Measurements from ENCODE around the gene NIN. TPM values are rescaled to one million over a fixed set of nuclear protein-coding genes. Genes with fewer than 3 reads are reported as not detected.
A peak's percentile ranks its signal among the peaks of the same experiment; 100 is the strongest.

NIN gene
- total RNA-seq, 2 donors from 2014 or later, result 62.2 to 71.6 TPM

DNA sequence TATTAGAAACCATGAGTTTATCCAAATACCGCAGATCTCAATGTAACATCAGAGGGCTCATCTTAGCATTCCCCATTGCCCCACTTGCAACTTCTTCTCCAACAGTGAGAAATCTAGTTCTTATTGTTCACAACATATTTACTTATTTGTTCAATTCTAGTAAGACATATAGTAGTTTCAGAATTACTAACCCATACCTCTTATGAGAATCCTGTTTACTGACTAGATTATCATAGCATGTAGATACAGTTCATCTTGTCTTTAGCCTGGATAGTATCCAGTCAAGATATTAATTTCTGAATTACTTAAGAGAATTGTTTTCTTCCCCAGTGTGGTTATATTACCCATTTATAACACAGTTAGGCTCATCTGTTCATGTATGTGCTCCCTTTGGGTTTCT, 80.6 kb downstream of the NIN start:
- H3K36me3 Mint-ChIP-seq (ENCODE audit: low read depth), result peaks cover 12% of the 10 kb centered on the region
- DNase-seq, result no peak
- H3K9me3 ChIP-seq (ENCODE audit: control insufficient read depth, low read length, poor library complexity, severe bottlenecking), result no peaks in the 10 kb centered on the region
- H3K4me1 Mint-ChIP-seq, result peaks cover 5% of the 10 kb centered on the region
- no peak overlapping the region for H3K27ac Mint-ChIP-seq
- no peak overlapping the region for H3K4me3 Mint-ChIP-seq
- no peaks in the 10 kb centered on the region for H3K27me3 Mint-ChIP-seq
- ATAC-seq, result no peak

DNA sequence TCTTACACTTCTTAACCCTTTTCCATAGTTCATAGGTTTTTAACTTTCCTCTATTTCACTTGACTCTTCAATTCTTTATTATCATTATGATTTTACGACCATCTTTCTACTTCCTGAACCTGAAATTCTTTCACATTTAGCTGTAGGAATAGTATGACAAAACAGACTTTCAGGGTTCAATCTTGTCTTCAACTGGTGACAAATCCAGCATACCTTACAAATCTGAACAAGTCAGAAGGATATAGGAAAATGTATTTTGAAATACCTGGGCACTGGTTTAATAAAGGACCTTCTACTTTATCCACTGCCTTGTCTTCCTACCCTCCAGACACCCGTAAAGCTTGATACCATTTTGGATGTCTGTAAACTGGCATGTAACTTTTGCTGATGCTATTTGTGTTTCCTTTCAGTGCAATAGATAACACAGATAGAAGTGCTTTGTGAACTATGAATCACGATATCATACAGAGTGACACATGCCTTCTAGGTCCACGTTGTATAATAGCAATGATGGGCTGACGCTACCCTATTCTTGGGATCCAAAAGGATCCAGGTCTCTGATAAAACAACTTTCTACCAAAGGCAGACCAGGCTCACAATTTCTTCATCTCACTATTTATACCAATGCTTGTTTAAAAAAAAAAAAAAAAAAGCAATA, 85.4 kb downstream of the NIN start:
- Mint-ChIP-seq H3K4me1 (peaks cover 5% of the 10 kb centered on the region), H3K27ac (no peak overlapping the region), H3K4me3 (no peak overlapping the region), H3K27me3 (no peaks in the 10 kb centered on the region), H3K36me3 (ENCODE audit: low read depth) (peaks cover 8% of the 10 kb centered on the region)
- no peaks in the 10 kb centered on the region for H3K9me3 ChIP-seq (ENCODE audit: control insufficient read depth, low read length, poor library complexity, severe bottlenecking)
- ATAC-seq, result no peak
- no peak for DNase-seq

DNA sequence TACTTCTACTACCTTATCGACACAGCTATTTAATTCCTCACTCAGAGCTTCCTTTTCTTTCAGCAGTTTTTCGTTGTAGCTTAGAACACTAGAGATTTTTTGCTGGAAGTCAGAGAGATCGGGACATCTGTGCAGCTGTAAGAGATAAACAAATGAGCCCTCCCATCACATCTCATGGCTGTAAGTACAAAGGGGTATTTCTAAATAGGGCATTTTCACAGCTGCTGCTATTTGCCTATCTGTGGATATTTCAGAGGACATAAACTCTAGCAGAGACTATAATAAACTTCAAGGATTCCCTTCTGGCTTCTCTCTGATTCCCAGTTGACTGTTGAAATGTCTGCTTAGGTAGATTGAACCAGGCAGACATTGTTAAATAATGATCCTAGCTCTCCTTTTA, 86.7 kb downstream of the NIN start:
- Mint-ChIP-seq H3K27me3 (no peaks in the 10 kb centered on the region), H3K4me3 (no peak overlapping the region), H3K36me3 (ENCODE audit: low read depth) (peaks cover 8% of the 10 kb centered on the region), H3K27ac (no peak overlapping the region), H3K4me1 (peaks cover 2% of the 10 kb centered on the region)
- ATAC-seq, result no peak
- no peak for DNase-seq
- H3K9me3 ChIP-seq (ENCODE audit: control insufficient read depth, low read length, poor library complexity, severe bottlenecking), result no peaks in the 10 kb centered on the region

DNA sequence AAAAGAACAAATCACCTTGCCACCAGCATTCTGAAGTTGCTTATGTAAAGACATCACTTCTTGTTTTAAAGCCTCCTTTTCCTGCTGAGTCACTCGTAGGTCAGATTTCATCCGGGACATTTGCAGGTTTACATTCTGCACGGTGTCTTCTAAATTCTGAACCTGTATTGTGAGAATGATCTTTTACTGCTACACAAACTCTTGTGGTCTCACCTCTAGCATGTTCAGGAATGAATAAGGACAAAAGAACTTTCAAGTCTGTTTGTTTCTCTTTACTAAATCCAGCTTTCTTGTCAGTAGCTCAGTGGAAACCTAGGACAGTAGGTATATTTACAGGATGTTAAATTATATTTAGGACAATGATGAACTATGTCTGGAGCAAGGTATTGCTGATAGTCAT, 89.4 kb downstream of the NIN start:
- Mint-ChIP-seq H3K4me3 (no peak overlapping the region), H3K36me3 (ENCODE audit: low read depth) (peaks cover 12% of the 10 kb centered on the region), H3K4me1 (peaks cover 2% of the 10 kb centered on the region), H3K27me3 (no peaks in the 10 kb centered on the region), H3K27ac (no peak overlapping the region)
- no peak for ATAC-seq
- no peak for DNase-seq
- no peaks in the 10 kb centered on the region for H3K9me3 ChIP-seq (ENCODE audit: control insufficient read depth, low read length, poor library complexity, severe bottlenecking)

DNA sequence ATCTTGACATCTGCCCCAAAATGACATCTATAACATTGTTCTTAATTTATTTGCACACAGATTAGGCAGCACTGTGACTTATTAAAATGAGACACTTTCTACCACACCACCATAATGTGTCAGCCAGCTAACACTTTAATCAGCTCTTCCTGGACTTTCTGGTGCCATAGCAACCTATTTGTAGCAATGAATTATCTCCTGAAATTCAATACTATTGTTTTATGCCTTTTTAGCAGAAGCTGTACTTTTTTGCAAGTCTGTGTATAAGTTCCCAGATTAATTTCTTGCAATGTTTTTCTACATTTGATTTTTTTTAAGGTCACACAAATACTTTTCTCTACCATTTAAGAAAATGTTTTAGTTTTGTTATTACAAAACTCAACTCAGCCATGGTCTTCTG, 90.1 kb downstream of the NIN start:
- Mint-ChIP-seq H3K36me3 (ENCODE audit: low read depth) (peaks cover 10% of the 10 kb centered on the region), H3K27me3 (no peaks in the 10 kb centered on the region), H3K4me1 (peaks cover 2% of the 10 kb centered on the region), H3K27ac (peak overlapping the region; percentile 41), H3K4me3 (no peak overlapping the region)
- ATAC-seq (no peak), DNase-seq (no peak)
- no peaks in the 10 kb centered on the region for H3K9me3 ChIP-seq (ENCODE audit: control insufficient read depth, low read length, poor library complexity, severe bottlenecking)

DNA sequence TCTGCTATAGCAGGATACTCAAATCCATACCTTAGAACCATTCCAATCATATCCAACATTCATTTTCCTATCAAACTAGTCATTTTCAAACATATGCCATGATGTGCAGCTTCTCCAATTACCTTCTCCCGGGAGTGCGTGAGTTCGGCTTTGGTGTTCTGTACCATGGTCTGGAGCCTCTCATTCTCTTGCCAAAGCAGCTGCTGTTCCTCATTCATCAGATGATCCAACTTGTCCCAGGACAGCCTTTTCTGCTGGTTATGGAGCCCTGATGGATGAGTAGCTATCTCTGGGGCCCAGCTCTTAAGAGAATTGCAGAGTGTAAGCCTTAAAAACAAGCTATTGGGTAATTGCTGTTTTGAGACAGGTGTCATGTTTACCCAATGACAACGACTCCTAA, 91.8 kb downstream of the NIN start:
- H3K27me3 Mint-ChIP-seq, result no peaks in the 10 kb centered on the region
- no peak overlapping the region for H3K4me3 Mint-ChIP-seq
- peaks cover 2% of the 10 kb centered on the region for H3K4me1 Mint-ChIP-seq
- H3K36me3 Mint-ChIP-seq (ENCODE audit: low read depth), result peaks cover 8% of the 10 kb centered on the region
- DNase-seq (no peak), ATAC-seq (no peak)
- H3K9me3 ChIP-seq (ENCODE audit: control insufficient read depth, low read length, poor library complexity, severe bottlenecking), result no peaks in the 10 kb centered on the region
- H3K27ac Mint-ChIP-seq, result no peak overlapping the region

DNA sequence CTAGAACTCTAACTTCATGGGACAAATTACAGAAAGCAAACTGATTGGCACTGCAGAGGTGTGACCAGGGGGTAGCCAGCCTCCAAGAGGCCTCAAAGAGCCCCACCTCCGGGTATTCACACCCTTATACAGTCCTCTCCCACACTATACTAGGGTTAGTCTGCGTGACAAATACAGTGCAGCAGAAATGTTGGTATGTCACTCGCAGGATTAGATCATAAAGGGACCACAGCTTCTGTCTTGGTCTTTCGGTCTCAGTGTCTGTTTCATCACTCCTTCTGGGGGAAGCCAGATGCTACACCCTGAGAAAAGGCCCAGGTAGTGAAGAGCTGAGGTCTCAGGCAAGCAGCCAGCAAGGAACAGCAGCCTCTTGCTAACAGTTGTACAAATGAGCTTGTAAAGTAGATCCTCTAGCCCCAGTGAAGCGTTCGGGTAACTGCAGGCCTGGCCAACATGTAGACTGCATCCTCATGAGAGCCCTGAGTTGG, 94.0 kb downstream of the NIN start:
- no peaks in the 10 kb centered on the region for H3K9me3 ChIP-seq (ENCODE audit: control insufficient read depth, low read length, poor library complexity, severe bottlenecking)
- Mint-ChIP-seq H3K4me1 (peaks cover 2% of the 10 kb centered on the region), H3K27me3 (no peaks in the 10 kb centered on the region), H3K27ac (no peak overlapping the region), H3K4me3 (no peak overlapping the region), H3K36me3 (ENCODE audit: low read depth) (peaks cover 4% of the 10 kb centered on the region)
- no peak for ATAC-seq
- DNase-seq, result no peak

DNA sequence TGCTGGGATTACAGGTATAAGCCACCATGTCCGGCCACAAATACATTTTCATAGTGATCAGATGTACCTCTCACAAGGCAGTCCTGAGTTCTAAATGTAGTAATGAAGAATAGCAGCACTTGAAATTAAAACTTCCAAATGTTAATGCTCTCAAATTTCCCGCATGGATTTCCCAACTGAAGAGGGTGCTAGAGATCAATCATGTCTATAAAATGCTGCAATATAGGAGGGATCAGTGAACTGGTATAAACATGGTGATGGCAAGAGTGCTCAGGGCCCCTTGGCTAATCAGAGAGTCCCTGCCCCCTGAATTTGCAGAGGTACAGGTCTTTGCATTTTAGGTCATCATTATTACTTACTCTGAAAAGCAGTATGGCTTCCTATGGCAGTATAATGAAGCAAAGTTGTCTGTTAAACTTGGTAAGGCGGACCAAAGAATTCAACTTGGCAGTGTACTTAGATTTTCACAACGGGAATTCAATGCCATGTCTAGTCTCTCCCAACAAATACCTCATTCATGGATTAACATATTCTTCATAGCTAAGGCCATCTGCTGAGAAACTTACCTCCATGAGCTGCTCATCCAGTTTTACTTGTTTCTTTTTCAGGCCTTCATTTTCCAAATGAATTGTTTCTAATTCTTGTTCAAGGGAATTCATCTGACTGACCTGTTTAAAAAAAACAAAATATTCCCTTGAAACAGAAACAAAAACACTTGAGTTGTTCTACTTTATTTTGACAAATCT, 95.8 kb downstream of the NIN start:
- no peaks in the 10 kb centered on the region for H3K4me1 Mint-ChIP-seq
- H3K36me3 Mint-ChIP-seq (ENCODE audit: low read depth), result peaks cover 4% of the 10 kb centered on the region
- no peak overlapping the region for H3K4me3 Mint-ChIP-seq
- H3K9me3 ChIP-seq (ENCODE audit: control insufficient read depth, low read length, poor library complexity, severe bottlenecking), result no peaks in the 10 kb centered on the region
- H3K27ac Mint-ChIP-seq, result no peak overlapping the region
- ATAC-seq, result no peak
- DNase-seq, result no peak
- no peaks in the 10 kb centered on the region for H3K27me3 Mint-ChIP-seq

DNA sequence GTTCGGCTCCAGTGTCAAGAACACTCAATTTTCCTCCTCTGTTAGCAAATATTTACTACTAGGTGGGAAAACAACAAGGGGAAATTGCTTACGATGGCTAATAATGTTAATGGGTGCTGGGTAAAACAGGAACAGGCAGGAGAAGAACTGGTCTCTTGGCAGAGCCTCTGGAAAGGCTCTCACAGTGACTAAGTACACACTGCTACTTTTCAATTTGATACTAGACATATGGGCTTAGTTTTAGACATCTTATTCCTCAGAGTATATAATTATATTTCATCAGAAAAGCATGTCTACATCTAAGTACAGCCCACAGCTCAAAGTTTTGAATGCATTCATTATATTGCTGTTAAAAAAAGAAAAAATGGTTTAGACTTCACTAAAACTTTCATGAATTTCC, 97.5 kb downstream of the NIN start:
- Mint-ChIP-seq H3K27me3 (no peaks in the 10 kb centered on the region), H3K27ac (no peak overlapping the region), H3K36me3 (ENCODE audit: low read depth) (peaks cover 4% of the 10 kb centered on the region), H3K4me1 (no peaks in the 10 kb centered on the region), H3K4me3 (no peak overlapping the region)
- ATAC-seq (no peak), DNase-seq (no peak)
- H3K9me3 ChIP-seq (ENCODE audit: control insufficient read depth, low read length, poor library complexity, severe bottlenecking), result no peaks in the 10 kb centered on the region

DNA sequence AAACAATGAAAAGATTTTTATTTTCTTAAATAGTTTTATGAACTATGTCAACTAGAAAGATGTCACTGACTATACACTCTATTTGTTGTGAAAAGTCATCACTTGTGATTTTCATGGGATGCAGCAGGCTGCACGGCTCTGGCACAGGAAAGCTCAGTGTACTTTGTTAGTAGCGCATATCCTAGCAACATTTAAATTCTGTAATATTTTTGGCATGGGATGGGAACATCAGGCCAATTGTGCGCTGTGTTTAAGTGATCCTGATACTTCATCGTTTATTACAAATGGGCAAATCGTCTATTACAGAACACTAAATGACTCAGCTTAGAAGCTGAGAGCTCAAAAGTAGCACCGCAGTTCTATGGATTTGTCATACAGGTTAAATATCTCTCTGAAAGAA, 102.1 kb downstream of the NIN start:
- Mint-ChIP-seq H3K27ac (peak overlapping the region; percentile 67), H3K36me3 (ENCODE audit: low read depth) (peaks cover 17% of the 10 kb centered on the region), H3K4me1 (peaks cover 20% of the 10 kb centered on the region), H3K27me3 (no peaks in the 10 kb centered on the region), H3K4me3 (no peak overlapping the region)
- no peak for ATAC-seq
- H3K9me3 ChIP-seq (ENCODE audit: control insufficient read depth, low read length, poor library complexity, severe bottlenecking), result no peaks in the 10 kb centered on the region
- DNase-seq, result no peak

DNA sequence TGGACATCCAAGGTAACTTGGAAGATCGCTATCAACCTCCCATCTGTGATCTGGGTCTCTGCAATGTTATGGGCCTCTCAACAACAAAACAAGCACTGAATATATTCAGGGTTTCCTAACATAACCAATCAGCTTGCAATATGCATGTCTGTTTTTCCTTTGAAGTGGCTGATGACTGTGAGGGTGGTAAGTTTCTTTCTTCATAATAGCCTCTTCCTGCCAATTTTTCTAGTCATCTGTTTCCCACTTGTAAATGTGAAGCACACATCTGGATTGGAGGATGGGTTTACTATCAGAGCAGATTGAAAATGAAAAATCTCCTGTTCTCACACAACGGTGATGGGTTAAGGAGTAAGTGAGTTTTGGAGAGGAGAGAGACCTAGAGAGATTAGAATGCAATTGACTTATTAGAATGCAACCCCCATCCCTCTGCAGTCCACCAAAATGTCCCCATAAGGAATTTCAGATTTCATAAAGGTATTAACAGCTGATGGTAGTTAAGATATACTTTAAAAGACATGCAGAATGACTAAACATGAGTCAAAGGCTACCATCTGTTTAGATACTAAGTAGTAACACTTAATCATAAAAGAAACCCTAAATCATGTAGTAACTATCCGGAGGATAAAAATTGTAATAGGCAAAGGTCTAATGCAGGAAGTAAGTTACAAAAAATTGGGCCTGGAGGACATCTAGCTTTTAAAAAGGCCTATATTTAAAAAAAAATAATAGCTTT, 104.4 kb downstream of the NIN start:
- Mint-ChIP-seq H3K4me1 (peaks cover 20% of the 10 kb centered on the region), H3K36me3 (ENCODE audit: low read depth) (peaks cover 17% of the 10 kb centered on the region), H3K27me3 (no peaks in the 10 kb centered on the region), H3K27ac (peak overlapping the region; percentile 88), H3K4me3 (peak overlapping the region; percentile 39)
- DNase-seq (no peak), ATAC-seq (peak; percentile 85)
- H3K9me3 ChIP-seq (ENCODE audit: control insufficient read depth, low read length, poor library complexity, severe bottlenecking), result no peaks in the 10 kb centered on the region

DNA sequence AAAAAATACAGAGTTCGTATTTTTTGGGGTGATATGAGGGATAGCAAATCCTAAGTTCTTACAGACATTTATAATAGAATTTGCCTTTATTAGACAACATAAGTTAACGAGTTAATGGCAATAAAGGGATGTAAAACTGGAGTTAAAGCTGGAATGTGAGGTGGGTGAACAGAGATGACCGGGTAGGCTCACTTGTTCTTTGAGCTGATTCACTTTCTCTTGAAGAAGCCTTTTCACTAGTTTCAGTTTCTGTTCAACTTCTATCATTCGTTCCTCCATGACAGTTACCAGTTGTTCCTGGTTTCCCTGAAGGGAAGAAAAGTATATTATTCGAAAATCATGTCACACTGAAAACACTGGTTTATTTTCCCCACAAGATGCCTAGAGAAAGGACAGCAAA, 105.2 kb downstream of the NIN start:
- Mint-ChIP-seq H3K4me3 (peak overlapping the region; percentile 39), H3K4me1 (peaks cover 20% of the 10 kb centered on the region), H3K27me3 (no peaks in the 10 kb centered on the region), H3K36me3 (ENCODE audit: low read depth) (peaks cover 17% of the 10 kb centered on the region), H3K27ac (peak overlapping the region; percentile 88)
- no peaks in the 10 kb centered on the region for H3K9me3 ChIP-seq (ENCODE audit: control insufficient read depth, low read length, poor library complexity, severe bottlenecking)
- DNase-seq (no peak), ATAC-seq (no peak)

DNA sequence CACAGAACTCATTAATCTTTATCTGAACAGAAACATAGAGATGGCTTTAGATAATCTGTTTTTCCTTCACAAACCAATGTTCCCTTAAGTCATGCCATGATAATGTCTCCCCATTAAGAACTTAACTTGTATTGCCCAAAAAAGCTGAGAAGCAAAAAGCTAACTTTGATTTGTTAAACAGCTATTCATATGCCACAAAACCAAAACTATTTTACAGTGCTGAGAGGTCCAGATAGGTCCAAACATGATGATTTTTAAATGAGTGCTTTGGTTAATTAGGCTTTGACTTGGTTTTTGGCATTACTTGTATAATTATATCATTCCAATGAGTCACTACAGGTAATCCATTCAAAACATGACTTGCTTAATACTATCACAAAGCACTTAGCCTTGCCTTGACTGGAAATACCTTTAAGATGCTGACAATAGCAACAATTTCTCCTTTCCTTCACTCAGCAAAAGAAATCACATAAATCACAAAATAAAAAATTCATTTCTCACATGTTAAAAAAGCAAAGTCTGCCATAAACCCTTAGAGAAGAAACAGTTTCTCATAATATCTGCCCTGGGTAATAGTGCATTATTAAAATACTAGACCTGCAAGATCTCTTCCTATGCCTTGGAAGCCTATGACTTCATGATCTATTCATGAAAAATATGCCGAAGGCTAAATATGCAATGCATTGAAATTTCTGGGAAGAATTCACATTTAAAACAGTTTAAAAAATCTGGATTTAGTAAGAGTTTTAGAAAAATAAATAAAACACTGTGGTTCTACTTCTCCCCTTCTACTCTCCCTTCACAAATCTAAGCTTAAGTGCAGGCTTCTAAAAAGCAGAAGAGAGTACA, 110.8 kb downstream of the NIN start:
- no peaks in the 10 kb centered on the region for H3K9me3 ChIP-seq (ENCODE audit: control insufficient read depth, low read length, poor library complexity, severe bottlenecking)
- Mint-ChIP-seq H3K27ac (no peak overlapping the region), H3K4me1 (peaks cover 3% of the 10 kb centered on the region), H3K27me3 (no peaks in the 10 kb centered on the region), H3K4me3 (no peak overlapping the region), H3K36me3 (ENCODE audit: low read depth) (peaks cover 7% of the 10 kb centered on the region)
- ATAC-seq (no peak), DNase-seq (no peak)

All from T-helper 17 cell (primary cell).